Hypothalamus (tissue), 51 donors: ENCODE data around the gene CARMIL1.

Source experiments
- DNase-seq, 51 donors: peaks; one replicate each; lab custom pipeline; 2025; lab: John Stamatoyannopoulos, UW

CARMIL1 gene

DNA sequence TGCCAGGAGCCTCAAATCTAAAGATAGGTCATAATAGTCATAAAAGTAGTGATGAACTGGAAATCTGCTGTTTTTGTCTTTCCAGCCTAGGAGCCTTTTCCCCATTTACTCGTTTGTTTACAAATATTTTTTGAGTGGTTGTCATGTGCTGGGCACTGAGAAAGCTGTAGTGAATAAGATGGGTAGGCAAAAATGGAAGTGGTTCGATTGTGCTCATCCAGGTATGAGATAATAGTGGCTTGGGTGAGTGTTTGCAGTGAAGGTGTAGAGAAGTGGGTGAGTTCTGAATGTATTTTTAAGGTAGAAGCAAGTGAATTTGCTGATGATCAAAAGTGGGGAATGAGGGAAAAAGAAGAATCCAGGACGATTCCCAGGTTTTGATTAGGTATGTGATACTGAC is 53.0 kb downstream of the CARMIL1 start:
- no peak for DNase-seq

DNA sequence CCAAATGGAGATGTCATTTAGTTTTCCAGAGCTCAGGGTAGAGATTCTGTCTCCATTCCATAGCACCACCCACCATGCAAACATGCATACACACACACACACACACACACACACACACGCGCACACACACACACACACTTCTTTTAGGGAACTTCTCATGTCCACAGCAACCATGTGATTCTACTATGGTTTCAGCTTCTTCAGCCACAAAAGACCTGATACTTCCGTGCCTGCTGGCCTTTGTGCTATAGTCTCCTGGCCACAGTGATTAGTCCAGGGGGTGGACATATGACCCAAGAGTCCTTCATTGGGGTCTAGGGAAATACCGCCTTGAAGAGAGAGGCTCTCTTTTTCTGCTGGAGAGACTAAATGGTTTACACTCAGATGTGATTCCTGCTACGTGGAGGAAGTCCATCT is 53.5 kb downstream of the CARMIL1 start:
- peak in 1 of 51 donors; percentile 2 for DNase-seq

DNA sequence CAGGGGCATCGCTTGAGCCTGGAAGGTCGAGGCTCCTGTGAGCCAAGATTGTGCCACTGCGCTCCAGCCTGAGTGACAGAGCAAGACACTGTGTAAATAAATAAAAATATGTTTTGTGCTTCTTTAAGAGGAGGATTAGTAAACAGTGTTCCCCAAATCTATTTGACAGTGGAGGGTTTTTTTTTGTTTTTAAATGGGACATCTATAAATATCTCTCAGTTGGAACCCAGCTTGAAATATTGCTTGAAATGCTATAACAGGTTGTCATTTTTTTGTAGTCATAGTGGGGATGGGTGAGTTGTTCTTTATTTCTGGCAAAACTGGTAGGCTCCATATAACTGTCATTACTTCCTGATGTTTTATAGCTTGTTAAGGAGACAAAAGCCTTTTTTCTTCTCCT is 54.3 kb downstream of the CARMIL1 start:
- no peak for DNase-seq

DNA sequence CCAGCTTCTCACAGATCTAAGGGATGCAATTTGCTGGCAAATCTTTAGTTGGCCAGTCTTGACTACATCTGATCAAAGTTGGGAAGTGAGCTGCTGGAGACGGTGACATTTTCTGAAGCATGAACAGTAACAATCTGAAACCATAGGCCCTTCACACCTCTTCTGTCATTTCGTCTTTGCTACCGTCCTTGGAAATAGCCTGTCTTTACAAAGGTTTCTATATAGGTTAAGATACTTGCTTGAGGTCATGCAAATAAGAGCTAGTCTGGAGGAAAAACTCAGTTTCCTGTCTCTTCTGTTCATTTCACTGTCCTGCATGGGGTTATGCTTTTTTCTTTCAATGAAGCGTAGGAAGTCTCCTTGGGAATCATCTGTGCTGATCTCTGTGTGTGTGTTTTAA is 55.6 kb downstream of the CARMIL1 start:
- DNase-seq: no peak

DNA sequence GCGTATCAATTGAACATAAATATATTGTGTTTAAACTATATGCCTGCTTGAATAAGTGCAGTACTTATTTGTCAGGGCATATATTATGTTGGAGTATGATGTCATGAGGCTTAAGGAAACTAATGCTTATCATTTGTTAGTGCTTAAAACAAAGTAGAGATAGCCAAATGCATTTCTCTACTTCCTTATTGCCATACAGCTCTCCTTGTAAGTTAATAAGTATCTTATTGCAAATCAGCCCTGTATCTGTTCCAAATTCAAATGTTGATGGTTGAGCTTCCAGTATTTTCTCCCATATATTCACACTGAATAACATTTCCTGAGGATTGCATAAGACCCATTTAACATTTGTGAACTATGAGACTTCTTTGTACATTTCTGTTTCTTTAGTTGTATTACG is 57.8 kb downstream of the CARMIL1 start:
- DNase-seq: no peak

DNA sequence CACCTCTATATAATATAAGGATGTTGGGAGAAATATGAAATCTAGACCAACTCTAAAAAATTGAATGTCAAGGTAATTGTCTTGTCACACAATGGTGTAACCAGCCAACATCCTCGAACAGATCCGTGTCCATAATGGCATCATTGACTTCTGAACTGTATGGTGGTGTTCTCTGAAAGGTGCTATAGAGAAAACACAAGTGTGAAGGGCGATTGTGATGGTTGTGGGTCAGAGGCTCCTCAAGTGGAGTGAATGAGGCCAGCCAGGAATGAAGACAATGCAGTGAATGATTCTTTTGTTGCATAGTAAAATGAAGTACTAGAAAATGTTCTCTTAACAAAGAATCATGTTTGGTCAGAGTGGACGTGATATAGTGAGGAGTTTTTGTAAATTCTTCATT is 58.3 kb downstream of the CARMIL1 start:
- no peak for DNase-seq

DNA sequence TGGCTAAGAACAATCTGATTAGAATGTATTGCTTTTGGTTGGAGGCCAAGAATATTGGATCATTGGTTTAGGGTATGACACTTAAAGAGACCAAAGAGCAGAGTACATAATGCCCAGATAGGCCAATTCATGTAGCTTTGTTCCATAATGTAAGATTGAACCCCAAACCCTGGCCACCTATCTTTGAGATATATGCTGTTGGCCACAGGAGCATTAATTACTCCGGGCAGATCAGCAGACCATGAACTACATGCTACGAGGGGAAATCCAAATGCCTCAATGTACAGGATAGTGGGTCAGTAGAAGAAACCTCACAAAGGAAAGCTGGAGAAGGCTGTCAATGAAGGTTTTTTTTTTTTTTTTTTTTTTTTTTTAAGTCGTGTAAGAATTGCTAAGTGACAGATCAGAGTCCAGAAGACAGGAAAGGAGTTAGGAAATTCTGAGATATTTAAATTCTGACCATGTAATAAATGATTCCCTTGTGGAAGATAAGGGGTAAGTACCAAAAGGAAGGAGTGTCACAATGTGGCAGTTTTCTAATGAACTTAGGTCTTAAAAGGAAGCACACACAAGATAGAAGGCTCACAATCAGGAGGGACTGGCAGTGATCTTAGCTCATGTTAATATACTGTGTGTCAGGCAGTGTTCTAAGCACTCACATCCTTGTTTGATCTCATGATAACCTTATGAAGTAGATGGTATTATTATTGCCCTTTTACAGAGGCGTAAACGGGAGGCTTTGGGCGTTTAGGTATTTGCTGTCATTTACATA is 61.4 kb downstream of the CARMIL1 start:
- DNase-seq: no peak

DNA sequence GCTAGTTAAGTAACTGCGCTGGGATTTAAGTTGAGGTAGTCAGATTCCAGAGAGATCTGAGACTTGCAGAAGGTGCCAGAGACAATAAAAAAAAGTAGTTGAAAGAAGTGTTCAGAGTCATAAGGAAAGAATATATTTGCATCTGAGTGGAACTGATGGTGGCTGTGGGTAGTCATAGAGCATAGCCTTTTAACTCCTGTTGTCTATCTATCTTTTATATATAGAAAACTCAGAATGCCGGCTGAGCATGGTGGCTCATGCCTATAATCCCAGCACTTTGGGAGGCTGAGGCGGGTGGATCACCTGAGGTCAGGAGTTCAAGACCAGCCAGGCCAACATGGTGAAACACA is 62.0 kb downstream of the CARMIL1 start:
- no peak for DNase-seq

DNA sequence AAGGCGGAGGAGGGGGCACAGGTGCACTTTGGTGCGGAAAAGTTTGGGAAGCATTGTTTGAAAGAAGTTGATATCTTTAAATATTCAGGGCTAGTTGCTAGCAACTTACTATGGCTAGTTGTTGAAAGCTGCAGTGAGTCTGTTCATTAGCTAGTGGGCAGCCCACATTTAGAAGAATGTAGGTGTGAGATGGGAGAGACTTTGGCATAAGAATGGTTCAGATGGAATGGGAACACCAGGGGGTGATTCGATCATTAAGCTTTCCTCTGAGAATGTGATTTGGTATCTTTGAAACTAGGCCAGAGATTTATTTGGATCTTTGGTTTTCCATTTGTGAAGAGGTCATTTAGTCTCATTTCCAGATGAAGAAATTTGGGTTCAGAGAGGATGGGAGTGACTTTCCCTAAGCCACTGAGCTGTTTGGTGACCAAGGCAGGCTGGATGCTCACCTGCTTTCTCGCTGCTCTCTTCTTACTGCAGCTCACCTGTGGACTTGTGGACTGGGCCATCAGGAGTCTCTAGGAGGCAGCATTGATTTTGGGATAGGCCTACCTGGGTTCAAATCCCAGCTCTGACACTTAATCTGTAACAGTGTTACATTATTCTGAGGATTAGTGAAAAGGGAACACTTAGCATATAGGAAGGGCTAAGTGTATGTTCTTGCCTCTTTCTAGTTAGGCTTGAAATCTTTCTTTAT is 62.9 kb downstream of the CARMIL1 start:
- no peak for DNase-seq

DNA sequence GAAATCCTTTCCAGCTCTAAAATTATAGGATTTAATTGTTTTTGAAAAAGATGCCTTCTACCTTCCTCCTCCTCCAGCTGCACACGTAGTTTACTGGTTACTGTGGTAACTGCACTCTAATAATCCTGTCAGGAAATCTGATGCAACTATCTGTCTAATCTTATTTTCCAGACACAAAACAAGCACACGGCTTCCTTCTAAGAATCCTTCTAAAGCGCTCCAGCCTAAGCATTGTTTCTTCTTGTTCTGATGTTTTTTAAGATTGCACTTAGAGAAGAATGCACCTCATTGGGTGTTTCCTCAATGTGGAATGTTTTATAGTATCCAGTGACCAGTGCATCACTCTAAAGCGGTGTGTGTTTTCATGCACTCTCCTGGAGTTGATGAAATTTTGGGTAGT is 63.6 kb downstream of the CARMIL1 start:
- DNase-seq: no peak

DNA sequence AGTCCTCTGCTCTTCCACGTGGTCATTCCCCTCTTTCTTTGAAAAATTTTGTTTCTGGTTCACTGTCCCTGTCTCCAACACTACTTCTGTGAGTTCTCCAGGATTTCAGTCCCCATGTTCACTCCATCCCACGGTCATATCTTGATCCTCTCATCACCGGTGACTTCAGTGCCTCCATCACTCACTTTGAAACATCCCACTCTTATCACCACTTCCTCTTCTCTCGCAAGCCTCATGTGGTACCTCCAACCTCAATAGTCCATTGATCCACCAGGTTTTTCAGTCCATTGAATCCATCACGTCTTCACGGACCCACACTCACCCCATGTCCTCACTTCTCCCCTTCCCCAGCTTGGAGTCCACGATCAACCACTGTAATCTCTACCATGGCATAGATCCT is 64.8 kb downstream of the CARMIL1 start:
- DNase-seq: no peak

DNA sequence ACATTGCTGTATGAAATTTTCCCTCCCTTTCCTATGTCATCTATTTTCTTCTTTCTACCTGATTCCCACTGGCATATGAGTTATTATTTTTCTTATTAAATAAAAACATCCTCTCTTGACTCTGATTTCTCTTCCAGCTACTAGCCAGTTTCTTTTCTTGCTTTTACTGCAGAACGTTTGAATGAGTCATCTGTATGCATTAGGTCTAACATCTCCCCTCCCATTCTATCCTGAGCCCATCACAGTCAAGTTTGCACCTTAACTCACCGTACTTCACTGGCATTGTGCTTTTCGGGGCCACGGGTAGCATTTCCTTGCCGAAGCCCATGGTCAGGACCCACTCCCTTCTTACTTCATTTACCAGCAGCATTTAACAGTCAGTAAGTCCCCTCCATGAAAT is 65.7 kb downstream of the CARMIL1 start:
- no peak for DNase-seq

DNA sequence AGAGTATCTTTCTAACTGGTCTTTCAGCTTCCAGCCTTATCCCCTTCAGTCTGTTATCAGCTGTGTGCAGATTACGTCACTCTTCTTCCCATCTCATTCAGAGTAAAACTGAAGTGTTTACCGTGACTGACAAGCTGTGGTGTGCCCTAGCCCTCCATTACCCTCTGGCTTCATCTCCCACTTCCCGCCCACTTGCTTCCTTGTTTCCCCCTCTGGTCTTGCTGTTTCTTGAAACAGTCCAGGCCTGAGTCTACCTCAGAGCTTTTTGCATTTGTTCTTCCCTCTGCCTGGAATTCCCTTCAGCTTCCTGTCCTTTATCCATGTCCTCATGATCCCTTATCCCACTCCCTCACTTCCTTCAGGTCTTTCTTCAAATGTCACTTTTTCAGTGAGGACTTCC is 66.9 kb downstream of the CARMIL1 start:
- DNase-seq: no peak

DNA sequence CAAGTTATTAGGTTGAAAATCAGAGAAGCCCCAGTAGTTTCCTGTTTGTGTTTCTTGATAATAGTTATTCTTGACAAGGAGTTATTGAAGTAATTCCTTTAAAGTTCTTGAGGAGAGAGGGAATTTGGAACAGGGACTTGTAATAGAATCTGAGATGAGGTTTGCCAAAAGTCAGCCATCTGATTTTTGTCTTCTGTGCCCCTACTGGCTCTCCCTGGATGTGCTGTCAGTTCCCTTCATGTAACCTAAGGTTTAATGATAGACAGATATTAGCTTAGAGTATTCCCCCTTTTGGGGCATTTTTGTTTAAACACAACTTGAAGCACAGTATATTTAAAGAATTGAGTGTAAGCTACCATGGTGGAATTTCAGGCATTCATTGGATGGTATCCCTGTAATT is 71.4 kb downstream of the CARMIL1 start:
- DNase-seq: no peak

DNA sequence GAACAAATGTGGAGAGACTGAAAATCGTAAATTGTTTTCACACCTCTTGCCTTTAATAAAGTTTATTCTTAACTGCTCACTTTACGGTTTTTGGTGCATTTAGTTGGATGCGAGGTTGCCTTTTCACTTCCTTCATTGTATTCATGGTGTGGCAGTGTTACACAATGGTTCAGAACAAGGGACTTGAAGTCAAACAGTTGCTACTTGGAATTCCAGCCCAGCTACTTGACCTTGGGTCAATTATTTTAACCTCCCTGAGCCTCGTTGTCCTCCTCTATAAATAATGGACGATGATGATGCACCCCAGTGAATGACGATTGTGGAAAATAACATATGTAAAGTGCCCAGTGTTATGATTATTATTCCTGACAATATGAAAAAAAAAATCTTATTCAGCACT is 72.3 kb downstream of the CARMIL1 start:
- no peak for DNase-seq

DNA sequence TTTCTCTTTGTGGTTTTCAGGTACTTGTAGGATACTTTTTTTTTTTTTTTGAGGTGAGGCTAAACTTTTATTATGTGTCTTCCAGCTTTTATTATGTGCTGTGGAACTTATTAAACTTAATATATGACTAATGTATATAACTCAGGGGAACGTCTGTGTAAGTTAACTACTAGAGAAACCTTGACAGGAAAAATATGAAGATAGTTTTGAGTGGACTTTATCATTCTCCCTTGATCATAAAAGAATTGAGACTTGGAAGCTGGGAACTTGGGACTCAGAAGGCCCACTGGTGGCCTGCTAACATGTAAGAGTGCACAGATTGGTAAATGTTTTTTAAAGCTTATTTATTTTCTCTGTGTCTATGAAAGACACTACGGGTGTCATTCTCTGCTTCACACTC is 73.1 kb downstream of the CARMIL1 start:
- DNase-seq: no peak

DNA sequence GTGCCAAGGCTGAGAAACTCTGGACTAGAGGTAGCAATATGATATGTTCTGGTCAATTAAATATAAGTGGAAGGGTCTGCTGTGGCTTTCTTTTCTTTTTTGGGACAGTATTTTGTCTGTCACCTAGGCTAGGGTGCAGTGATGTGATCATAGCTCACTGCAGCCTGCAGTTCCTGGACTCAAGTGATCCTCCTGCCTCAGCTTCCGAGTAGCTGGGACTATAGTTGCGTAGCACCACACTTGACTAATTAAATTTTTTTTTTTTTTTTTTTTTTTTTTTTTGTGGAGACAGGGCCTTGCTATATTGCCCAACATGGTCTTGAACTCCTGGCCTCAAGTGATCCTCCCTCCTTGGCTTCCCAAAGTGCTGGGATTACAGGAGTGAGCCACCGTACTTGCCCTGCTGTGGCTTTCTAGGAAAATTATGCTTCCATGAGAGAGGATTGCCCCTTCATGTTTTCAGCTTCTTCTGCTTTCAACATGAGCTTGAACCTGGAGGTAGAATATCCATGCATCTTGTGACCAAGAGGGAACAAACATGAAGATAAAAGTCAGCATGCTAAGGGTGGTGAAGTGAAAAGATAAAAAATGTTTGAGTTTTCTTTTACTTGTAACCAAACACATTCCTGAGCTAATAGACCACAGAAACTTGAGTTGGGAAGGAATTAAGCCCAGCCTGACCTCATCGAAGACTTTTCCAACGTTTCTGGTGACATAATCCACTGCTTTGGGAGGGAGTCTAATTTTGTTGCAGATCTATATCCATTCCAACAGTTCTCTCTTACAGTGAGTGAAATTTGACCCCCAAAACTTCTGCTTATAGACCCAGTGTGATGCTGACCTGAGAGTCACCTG is 75.1 kb downstream of the CARMIL1 start:
- no peak for DNase-seq

DNA sequence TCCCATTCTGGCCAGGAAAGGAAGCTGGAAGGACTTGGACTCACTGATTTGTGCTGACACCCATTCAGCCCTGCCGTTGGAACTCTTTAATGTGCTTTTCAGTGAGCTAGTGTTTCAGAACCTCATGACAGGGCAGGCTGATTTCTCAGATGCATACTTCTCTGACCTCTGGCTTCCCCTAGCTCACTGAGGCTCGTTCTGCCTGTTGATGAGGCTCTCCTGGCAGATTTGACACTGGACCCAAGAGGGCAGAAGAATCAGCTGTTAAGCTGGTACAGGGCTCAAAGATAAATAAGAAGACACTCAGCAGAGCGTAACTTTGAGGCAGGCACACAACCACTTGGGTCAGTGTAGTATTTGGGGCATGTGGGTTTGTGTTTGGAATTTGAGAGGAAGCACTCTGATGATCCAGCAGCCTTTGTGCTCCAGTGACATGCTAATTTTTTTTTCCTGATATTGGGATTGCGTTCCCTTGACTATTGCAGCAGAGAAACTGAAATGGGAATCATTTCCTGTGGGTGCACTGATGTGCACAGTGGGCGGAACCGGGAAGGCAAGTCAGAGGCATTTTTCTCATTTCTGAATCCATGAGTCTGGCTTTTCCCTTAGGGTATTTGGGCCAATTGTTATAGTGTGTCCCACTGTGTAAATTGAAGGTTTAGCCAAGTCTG is 80.2 kb downstream of the CARMIL1 start:
- DNase-seq: peak in 18 of 51 donors; percentile 13 to 62 (median 40)

DNA sequence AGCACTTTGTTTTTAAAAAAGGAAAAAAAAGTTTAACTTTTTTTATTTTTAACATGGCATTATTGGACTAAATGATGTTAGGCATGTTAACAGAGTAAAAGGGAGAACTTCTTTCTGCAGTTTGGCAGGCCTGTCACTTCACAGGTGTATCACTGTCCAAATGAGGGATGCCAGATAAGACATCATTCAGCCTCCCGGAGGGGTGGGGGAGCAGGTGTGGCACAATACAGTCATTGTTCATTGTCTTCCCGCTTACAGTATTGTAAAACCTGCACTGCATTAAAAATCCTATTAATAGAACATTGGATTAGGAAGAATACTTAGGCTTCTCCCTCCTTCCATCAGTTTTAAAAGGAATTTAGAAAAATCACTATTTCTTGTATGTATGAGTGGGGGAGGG is 80.7 kb downstream of the CARMIL1 start:
- peak in 1 of 51 donors; percentile 10 for DNase-seq

DNA sequence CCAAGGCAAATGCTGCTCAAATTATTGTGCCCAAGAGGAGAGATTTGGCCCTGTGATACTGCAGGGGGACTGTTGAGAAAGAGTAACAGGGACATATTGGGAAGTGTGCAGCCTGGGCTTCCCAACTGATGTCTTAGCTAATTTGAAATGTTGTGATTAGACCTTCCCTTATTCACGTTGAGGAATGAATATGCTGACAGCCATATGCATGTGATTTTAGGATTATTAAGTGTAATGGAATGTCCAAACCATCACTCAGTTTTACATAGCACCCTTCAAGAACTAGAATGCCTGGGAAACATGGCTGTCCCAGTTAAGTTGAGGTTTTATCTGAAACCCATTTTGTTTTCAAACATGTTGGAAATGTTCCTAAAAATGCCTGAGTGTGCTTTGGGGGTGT is 81.4 kb downstream of the CARMIL1 start:
- DNase-seq: no peak

DNA sequence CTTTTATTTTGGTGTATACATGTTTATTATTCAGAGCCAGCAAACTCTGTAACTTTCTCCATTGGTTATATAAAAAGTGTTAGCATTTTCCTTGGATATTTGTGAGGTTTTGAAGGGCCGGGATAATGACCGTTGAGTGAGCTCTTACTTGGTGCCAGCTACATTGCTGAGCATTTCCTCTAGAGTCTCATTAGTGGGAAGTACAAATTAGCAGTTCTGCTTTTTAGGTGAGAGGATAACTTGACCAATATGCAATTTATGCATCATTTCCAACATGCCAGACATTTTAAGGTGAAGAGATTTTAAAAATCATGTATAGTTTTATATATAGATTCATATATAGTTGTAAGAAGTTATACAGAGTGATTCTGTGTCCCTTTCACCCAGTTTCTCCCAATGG is 84.3 kb downstream of the CARMIL1 start:
- no peak for DNase-seq
